DLD1 (cell line): ENCODE results near the gene SFT2D2.

Experiments
- in situ Hi-C: cut with HindIII; loops from 2 replicates; pipeline ENCODE4 v1.10.0; 2017; ENCODE audit warnings: low sequenced_read_pairs

SFT2D2 gene

DNA sequence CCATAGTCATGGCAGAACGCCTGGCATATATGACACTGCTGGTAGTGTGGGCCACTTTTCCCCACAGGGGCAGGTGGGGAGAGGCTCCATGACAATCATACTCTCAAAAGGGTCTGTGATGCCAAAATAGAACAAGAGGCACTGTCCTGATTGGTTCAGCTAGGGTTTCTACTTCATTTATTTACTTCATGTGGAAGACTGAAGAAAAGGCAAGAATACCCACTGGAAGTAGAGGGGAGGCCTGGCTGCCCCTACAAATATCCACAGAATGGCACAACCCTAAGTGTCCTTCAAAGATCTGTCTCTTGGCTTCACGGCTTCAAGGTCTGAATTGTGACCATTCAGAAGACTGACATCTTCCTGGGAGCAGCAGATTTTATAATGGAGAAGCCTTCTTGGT, 4.5 kb upstream of the SFT2D2 start:
- in situ Hi-C loops: no loop called here

DNA sequence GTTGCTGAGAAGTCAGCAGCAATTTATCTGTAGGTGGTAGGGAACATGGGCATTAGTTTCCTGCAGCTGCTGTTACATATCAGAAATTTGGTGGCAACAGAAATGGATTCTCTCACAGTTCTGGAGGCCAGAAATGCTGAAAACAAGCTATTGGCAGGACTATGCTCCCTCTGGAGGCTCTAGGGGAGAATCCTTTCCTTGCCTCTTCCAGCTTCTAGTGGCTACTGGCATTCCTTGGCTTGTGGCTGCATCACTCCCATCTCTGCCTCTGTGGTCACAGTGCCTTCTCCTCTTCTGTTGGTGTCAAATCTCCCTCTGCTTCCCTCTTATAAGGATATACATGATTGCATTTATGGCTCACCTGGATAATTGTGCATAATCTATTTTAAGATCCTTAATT, 2.5 kb upstream of the SFT2D2 start:
- in situ Hi-C loops: no loop called here

- in situ Hi-C loops: no loop called here
These were observed 1.9 kb upstream of the SFT2D2 start for GRCh38 chr1:168223681-168224540.

DNA sequence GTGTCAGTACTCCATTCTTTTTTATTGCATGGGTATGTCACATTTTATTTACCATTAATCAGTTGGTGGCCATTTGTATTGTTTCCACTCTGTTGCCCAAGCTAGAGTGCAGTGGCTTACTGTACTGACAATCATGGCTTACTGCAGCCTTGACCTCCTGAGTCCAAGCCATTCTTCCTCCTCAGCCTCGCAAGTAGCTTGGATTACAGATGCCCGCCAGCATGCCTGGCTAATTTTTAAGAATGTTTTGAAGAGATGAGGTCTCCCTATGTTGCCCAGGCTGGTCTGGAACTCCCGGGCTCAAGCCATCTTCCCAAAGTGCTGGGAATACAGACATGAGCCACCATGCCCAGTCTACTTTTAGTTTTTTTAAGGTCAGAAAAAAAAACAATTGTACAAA, 813 bp upstream of the SFT2D2 start:
- in situ Hi-C loops: no loop called here

GRCh38 chr1:168227620-168228019, 1.8 kb downstream of the SFT2D2 start:
- in situ Hi-C loops: no loop called here

- in situ Hi-C loops: no loop called here
These were observed 4.1 kb downstream of the SFT2D2 start for GRCh38 chr1:168229893-168230292.

- in situ Hi-C loops: no loop called here
These were observed 4.9 kb downstream of the SFT2D2 start for GRCh38 chr1:168230709-168231108.

- in situ Hi-C loops: no loop called here
These were observed 9.2 kb downstream of the SFT2D2 start for GRCh38 chr1:168234846-168235547.

DNA sequence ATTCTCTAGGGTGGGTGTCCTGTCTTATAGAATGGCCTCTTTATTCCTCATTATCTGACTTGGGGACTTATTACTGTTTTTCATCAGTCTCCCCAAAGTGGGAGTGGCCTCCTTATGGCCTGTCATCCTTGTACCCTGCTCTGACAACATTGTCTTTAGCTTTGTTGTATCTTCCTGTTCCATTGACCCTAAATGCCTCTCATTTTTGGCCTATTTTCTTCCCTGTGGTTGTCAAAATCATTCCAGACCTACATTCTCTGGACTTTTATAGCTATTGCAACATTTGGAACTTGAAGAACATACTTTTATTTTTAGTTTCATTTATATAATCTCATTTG, 9.7 kb downstream of the SFT2D2 start:
- in situ Hi-C loops: no loop called here

- in situ Hi-C loops: no loop called here
These were observed 10.1 kb downstream of the SFT2D2 start for GRCh38 chr1:168235937-168236336.

- in situ Hi-C loops: no loop called here
These were observed 11.2 kb downstream of the SFT2D2 start for GRCh38 chr1:168236836-168237611.

GRCh38 chr1:168243198-168243597, 17.4 kb downstream of the SFT2D2 start:
- in situ Hi-C loops: no loop called here

DNA sequence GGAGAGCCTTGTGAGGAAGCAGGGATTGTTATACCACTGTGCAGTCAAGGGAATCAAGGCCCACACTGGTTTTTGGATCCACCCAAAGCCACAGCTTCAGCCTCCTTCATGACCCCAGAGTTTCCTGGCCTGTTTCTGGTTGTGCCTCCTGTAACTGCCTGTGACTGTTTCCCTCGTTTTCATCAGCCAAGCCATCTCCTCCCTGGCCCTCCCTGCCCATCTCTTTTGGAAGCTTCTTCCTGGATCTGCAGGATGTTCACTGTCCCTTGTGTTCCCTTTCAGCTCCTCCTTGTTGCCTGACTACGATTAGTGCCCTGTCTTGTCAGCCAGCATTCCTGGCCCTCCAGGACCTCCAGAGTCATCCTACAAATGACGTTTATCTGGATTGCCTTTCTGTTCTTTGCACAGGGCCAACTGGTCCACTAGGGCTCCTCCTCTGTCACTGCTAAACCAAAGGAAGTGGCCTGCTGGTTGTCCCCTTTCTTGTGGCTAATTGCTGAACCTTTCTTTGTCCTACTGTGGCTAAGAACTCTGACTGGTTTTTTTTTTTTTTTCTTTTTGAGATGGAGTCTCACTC, 17.9 kb downstream of the SFT2D2 start:
- in situ Hi-C loops: no loop called here

DNA sequence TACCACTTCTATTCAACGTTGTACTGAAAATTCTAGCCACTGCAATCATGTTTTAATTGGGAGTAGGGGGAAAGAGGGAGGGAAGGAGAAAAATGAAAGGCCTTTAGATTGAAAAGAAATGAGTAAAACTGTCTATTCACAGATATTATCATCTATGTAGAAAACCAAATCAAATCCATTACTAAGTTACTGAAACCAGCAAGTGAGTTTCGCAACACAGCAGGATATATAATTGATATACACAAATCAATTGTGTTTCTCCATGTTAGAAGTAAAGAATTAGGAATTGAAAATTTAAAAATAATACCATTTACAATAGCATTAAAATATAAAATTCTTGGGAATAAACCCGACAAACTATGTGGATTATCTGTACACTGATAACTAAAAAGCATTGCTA, 19.2 kb downstream of the SFT2D2 start:
- in situ Hi-C loops: no loop called here

- in situ Hi-C loops: no loop called here
These were observed 20.7 kb downstream of the SFT2D2 start for GRCh38 chr1:168246506-168246905.

DNA sequence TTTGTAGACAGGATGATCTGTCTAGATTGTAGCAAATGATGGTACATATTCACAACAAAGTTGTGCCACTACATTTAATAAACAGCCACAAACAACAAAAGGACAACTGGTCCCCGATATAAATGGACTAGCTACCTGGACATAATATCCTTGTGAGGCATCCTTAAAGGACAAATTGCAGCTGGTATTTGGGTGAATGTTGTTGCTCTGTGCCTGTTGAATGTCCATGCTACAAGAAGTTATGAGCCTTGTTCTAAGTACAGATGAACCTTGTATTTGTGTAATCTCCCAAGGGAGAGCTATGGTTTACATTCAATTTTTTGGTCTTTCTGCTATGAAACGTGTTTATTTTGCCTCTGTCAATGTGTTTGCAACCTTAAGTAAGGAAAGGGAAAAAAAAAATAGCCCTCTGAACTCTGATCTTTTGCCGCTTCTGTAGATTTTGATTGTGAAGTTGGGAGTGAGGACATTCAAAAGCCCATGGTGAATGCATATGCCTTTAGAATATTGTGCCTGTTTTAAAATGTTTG, 26.5 kb downstream of the SFT2D2 start:
- in situ Hi-C loops: no loop called here

DNA sequence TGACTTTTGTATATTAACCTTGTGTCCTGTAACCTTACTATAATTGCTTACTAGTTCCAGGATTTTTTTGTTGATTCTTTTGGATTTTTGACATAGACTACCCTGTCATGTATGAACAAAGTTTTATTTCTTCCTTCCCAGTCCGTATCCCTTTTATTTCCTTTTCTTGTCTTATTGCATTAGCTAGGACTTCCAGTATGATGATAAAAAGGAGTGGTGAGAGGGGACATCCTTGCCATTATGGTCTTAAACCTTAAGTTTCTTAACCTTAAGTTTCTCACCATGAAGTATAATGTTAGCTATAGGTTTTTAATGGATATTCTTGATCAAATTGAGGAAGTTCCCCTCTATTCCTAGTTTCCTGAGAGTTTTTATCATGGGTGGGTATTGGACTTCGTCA, 30.4 kb downstream of the SFT2D2 start:
- in situ Hi-C loops: no loop called here

- in situ Hi-C loops: no loop called here
These were observed 31.6 kb downstream of the SFT2D2 start for GRCh38 chr1:168257397-168257796.

DNA sequence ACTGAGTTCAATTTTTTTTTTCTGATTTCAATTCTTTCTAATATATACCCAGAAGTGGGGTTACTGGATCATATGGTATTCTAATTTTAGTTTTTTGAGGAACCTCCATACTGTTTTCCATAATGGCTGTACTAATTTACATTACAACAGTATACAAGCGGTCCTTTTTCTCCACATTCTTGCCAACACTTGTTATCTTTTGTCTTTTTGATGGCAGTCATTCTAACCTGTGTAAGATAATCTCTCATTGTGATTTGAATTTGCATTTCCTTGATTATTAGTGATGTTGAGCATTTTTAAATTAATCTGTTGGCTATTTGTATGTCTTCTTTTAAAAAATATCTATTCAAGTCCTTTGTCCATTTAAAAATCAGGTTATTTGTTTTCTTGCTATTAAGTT, 33.8 kb downstream of the SFT2D2 start:
- in situ Hi-C loops: no loop called here

DNA sequence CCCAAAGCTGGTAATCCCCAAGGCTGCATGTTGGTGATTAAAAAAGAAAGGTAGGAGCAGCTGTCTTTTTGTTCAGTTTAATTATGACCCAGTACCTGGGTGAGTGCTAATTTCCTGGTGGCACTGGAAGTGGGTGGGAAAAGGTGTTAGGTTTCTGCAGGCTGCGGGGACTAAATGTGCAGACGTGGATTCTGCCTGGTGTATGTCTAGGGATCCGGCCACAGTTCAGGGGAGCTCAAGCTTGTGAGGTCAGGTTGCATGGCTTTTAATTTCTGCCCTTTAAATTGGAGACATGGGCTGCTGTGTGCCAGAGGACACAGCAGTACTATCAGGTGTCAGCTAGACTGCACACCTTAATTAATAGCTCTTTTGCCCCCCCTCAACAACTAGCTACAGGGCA, 34.6 kb downstream of the SFT2D2 start:
- in situ Hi-C loops: no loop called here

DNA sequence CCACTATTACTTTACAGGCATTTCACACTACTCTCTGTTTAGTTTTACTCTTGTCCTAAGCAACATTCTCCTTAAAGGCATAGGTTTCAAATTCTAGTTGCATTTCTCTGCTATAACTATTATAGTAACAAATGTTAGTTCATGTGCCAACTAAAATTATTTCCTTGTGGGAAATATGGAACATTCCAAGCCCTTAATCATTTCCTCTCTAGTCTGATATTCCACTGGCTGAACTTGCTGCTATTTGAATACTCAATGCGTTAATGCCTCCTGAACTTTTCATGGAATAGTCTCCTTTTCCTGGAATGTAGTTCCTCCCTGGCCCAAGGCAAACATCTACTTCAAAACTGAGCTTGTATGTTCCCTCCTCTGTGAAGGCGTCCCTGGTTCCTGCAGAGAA, 35.6 kb downstream of the SFT2D2 start:
- in situ Hi-C loops: no loop called here
